B cell (primary cell): ENCODE data around the gene ABHD6. TPM values are rescaled to one million over a fixed set of nuclear protein-coding genes. Genes with fewer than 3 reads are reported as not detected.

Experiments
- ATAC-seq: fragments of 200-7000 bp; cut with Tn5 transposase; one replicate; pipeline ENCODE4 v1.10.0; 2021; ENCODE audit warnings: low read depth, mild to moderate bottlenecking, moderate number of reproducible peaks, moderate library complexity
- CTCF ChIA-PET: fragments of 350-600 bp; sonication (Branson Sonifier 250); formaldehyde crosslinking; loops from one replicate; lab custom pipeline; 2021; ENCODE audit warnings: antibody characterized with exemption, inconsistent platforms; lab: Charles Lee
- POLR2A ChIA-PET: fragments of 350-600 bp; sonication (Branson Sonifier 250); formaldehyde crosslinking; loops from one replicate; lab custom pipeline; 2021; ENCODE audit warnings: antibody characterized with exemption; lab: Charles Lee
- DNase-seq: peaks from one replicate; pipeline ENCODE4 v3.0.0; 2013
- H2AFZ ChIP-seq: 2 replicates; pipeline ENCODE4 v1.6.1; 2012; ENCODE audit warnings: mild to moderate bottlenecking, low read depth, low read length; ENCODE audit not compliant: insufficient read depth, poor library complexity, severe bottlenecking
- H3K27ac ChIP-seq, 2 donors: 1 replicate in 1 of 2; 2 replicates in 1 of 2; pipeline ENCODE4 v1.5.1; 2012 to 2013; ENCODE audit warnings: low read length in 2 of 2, mild to moderate bottlenecking in 2 of 2, moderate library complexity in 1 of 2
- H3K27me3 ChIP-seq, 4 experiments: fragments of 200-600 bp in 1 of 4; sonication (generic) in 1 of 4; replicated peaks in 1 of 4; 1 replicate in 2 of 4; 2 replicates in 2 of 4; pipeline versions ENCODE4 v1.6.1 to v1.7.0; 2013 to 2016; ENCODE audit warnings: low read length in 3 of 4, mild to moderate bottlenecking in 2 of 4, mixed read lengths in 1 of 4, moderate library complexity in 1 of 4; ENCODE audit not compliant: insufficient read depth in 4 of 4, control insufficient read depth in 3 of 4; ENCODE audit errors: control extremely low read depth in 1 of 4
- H3K36me3 ChIP-seq, 2 experiments: replicated peaks in 1 of 2; 1 replicate in 1 of 2; 2 replicates in 1 of 2; pipeline versions ENCODE4 v1.6.1 to v1.7.1; 2013; ENCODE audit warnings: low read length in 1 of 2; ENCODE audit not compliant: insufficient read depth in 2 of 2, control insufficient read depth in 1 of 2; ENCODE audit errors: control extremely low read depth in 1 of 2, extremely low read depth in 1 of 2
- H3K4me1 ChIP-seq, 2 donors: fragments of 200-600 bp in 1 of 2; sonication (generic) in 1 of 2; 1 replicate in 1 of 2; 2 replicates in 1 of 2; pipeline versions ENCODE4 v1.5.1 to v1.6.1; 2013 to 2017; ENCODE audit warnings: low read length in 2 of 2; ENCODE audit not compliant: control insufficient read depth in 2 of 2, insufficient read depth in 2 of 2
- H3K4me2 ChIP-seq: replicated peaks from 2 replicates; pipeline ENCODE3; 2012; ENCODE audit warnings: mild to moderate bottlenecking, low read depth, low read length; ENCODE audit not compliant: poor library complexity, severe bottlenecking
- H3K4me3 ChIP-seq, 5 experiments: fragments of 200-600 bp in 1 of 5; sonication (generic) in 1 of 5; 1 replicate in 3 of 5; 2 replicates in 2 of 5; pipeline versions ENCODE4 v1.5.1 to v1.7.0; 2011 to 2016; ENCODE audit warnings: low read length in 4 of 5, mild to moderate bottlenecking in 4 of 5, low read depth in 2 of 5, control low read depth in 1 of 5, moderate library complexity in 1 of 5; ENCODE audit not compliant: insufficient read depth in 1 of 5; ENCODE audit errors: control extremely low read depth in 1 of 5, extremely low read depth in 1 of 5
- H3K79me2 ChIP-seq: fragments of 200-600 bp; sonication (generic); one replicate; pipeline ENCODE4 v1.6.0; 2016; ENCODE audit warnings: low read length; ENCODE audit not compliant: control insufficient read depth, insufficient read depth
- H3K9ac ChIP-seq: fragments of 200-600 bp; sonication (generic); 2 replicates; pipeline ENCODE4 v1.6.1; 2017; ENCODE audit warnings: mild to moderate bottlenecking, low read length, moderate library complexity
- H3K9me3 ChIP-seq, 3 donors: one replicate each; pipeline versions ENCODE4 v1.6.1 to v1.7.1; 2013; ENCODE audit warnings: low read length in 2 of 3; ENCODE audit not compliant: control insufficient read depth in 2 of 3, insufficient read depth in 1 of 3; ENCODE audit errors: control extremely low read depth in 1 of 3
- H4K20me1 ChIP-seq: 2 replicates; pipeline ENCODE4 v1.6.0; 2012; ENCODE audit warnings: mild to moderate bottlenecking, low read length; ENCODE audit not compliant: insufficient read depth, control insufficient read depth, poor library complexity, severe bottlenecking
- H3K27ac Mint-ChIP-seq: one replicate; pipeline ENCODE4 v1.8.0; 2021; ENCODE audit warnings: mixed read lengths
- H3K27me3 Mint-ChIP-seq: one replicate; pipeline ENCODE4 v1.8.0; 2021; ENCODE audit warnings: mixed read lengths
- H3K4me1 Mint-ChIP-seq: one replicate; pipeline ENCODE4 v1.8.0; 2021; ENCODE audit warnings: mixed read lengths
- H3K4me3 Mint-ChIP-seq: one replicate; pipeline ENCODE4 v1.8.0; 2021; ENCODE audit warnings: mixed read lengths
- H3K9me3 Mint-ChIP-seq: one replicate; pipeline ENCODE4 v1.8.0; 2022; ENCODE audit warnings: mixed read lengths; ENCODE audit not compliant: insufficient read depth
- CTCF ChIP-seq: fragments of 200-600 bp; IDR thresholded peaks from one replicate; pipeline ENCODE4 v1.8.0; 2022; ENCODE audit warnings: antibody characterized with exemption, mild to moderate bottlenecking
- EZH2 ChIP-seq: IDR thresholded peaks from 2 replicates; pipeline ENCODE4 v1.6.1; 2012; ENCODE audit warnings: borderline replicate concordance, low read depth, mild to moderate bottlenecking, moderate library complexity, low read length; ENCODE audit not compliant: insufficient read depth, poor library complexity, severe bottlenecking
- WGBS: methylation state at CpG from one replicate; pipeline ENCODE4 v1.1.5; 2013; ENCODE audit warnings: missing lambda C conversion rate; ENCODE audit not compliant: insufficient coverage; 5-methylcytosine and 5-hydroxymethylcytosine counted together
- intact Hi-C: fragments of 100-400 bp; cut with micrococcal nuclease; formaldehyde crosslinking; loops from one replicate; pipeline ENCODE4 v1.10.0; 2022
- polyA plus RNA-seq: library from polyadenylated mRNA; depleted of rRNA; stranded (reverse); fragments of >200 nt; gene quantifications from 2 replicates; pipeline ENCODE4 v1.2.3, GENCODE V29; 2012
- total RNA-seq, 2 donors: library from RNA; stranded (reverse); fragments of 120-200 nt in 1 of 2; gene quantifications; 1 replicate in 1 of 2; 2 replicates in 1 of 2; pipeline versions ENCODE4 v1.2.3 to v1.2.4, GENCODE V29; 2013 to 2022

Gene ABHD6
- total and polyA plus RNA-seq, 2 donors (not counting 1 experiment from before 2014, with no cell fraction given), result 4.5 to 24.2 TPM

- Mint-ChIP-seq H3K9me3 (no peaks in the 10 kb centered on the region), H3K27me3 (no peaks in the 10 kb centered on the region), H3K4me3 (no peak overlapping the region), H3K4me1 (peaks cover 3% of the 10 kb centered on the region), H3K27ac (no peak overlapping the region)
- Histone ChIP-seq H3K4me2 (no peak overlapping the region), H2AFZ (no peak overlapping the region), H4K20me1 (no peaks in the 10 kb centered on the region), H3K4me3 (no peak overlapping the region), H3K27ac (no peak overlapping the region), H3K79me2 (no peaks in the 10 kb centered on the region), H3K9ac (no peak overlapping the region), H3K4me1 (peaks cover 0 to 5% of the 10 kb centered on the region in 2 donors), H3K36me3 (peaks cover 0 to 2% of the 10 kb centered on the region in 2 experiments), H3K9me3 (no peaks in the 10 kb centered on the region), H3K27me3 (no peaks in the 10 kb centered on the region)
- ChIA-PET CTCF (interaction anchor here (0.5 to 15.0 kb wide), 44 partner anchors 8 to 1404 kb away, joined by 3 to 336 read pairs (median 5); partner anchors contain the start of genes ABHD6, DNASE1L3, FLNB and HTD2), POLR2A (interaction anchor here (0.6 to 1.0 kb wide), 6 partner anchors 27 to 119 kb away, joined by 3 to 5 read pairs (median 4); partner anchors contain the start of genes HTD2 and RPP14)
- DNase-seq (no peak), ATAC-seq (no peak)
- 89% methylated on average over 6 of the region's 6 CpGs for WGBS
- no peak for TF ChIP-seq EZH2
- no peak for TF ChIP-seq CTCF
- intact Hi-C loops, result loop anchor here (5.0 kb wide), 2 partner anchors 224 to 444 kb away; no protein-coding TSS in a partner anchor
Measured at GRCh38 chr3:58188173-58188564, 49.4 kb upstream of the ABHD6 start.

- H3K4me1 ChIP-seq, result peaks cover 0 to 5% of the 10 kb centered on the region in 2 donors
- intact Hi-C loops, result loop anchor here (5.0 kb wide), 2 partner anchors 223 to 443 kb away; no protein-coding TSS in a partner anchor
- no peak overlapping the region for H3K9ac ChIP-seq
- no peaks in the 10 kb centered on the region for H3K9me3 Mint-ChIP-seq
- no peak overlapping the region for H3K4me2 ChIP-seq
- DNase-seq (no peak), ATAC-seq (no peak)
- 92% methylated on average over 7 of the region's 10 CpGs for WGBS
- no peaks in the 10 kb centered on the region for H3K27me3 ChIP-seq
- H3K79me2 ChIP-seq, result no peaks in the 10 kb centered on the region
- ChIA-PET POLR2A (interaction anchor here (1.6 kb wide), 1 partner anchor 28 kb away, joined by 3 read pairs; no protein-coding TSS in a partner anchor), CTCF (interaction anchor here (1.1 to 15.0 kb wide), 24 partner anchors 9 to 443 kb away, joined by 3 to 336 read pairs (median 6); partner anchors contain the start of genes ABHD6, DNASE1L3, FLNB and HTD2)
- no peak overlapping the region for H2AFZ ChIP-seq
- no peaks in the 10 kb centered on the region for H3K27me3 Mint-ChIP-seq
- peaks cover 0 to under 1% (median 0%) of the 10 kb centered on the region in 3 donors for H3K9me3 ChIP-seq
- H3K27ac ChIP-seq, result no peak overlapping the region
- no peak overlapping the region for H3K4me3 Mint-ChIP-seq
- H3K4me1 Mint-ChIP-seq, result peaks cover 3% of the 10 kb centered on the region
- H3K4me3 ChIP-seq, result no peak overlapping the region
- H4K20me1 ChIP-seq, result no peaks in the 10 kb centered on the region
- no peak overlapping the region for H3K27ac Mint-ChIP-seq
- H3K36me3 ChIP-seq, result peaks cover 0 to 6% of the 10 kb centered on the region in 2 experiments
- TF ChIP-seq EZH2, result no peak
Measured at GRCh38 chr3:58188921-58189451, 48.6 kb upstream of the ABHD6 start.
